H4 (cell line): ENCODE results near the gene GPC5. TPM values are rescaled to one million over a fixed set of nuclear protein-coding genes. Genes with fewer than 3 reads are reported as not detected.
A peak's percentile ranks its signal among the peaks of the same experiment; 100 is the strongest.

Experiments used
- DNase-seq: peaks from one replicate; pipeline ENCODE4 v3.0.0-alpha.2; 2015; ENCODE audit warnings: low spot score
- total RNA-seq: library from RNA; depleted of rRNA; stranded (reverse); fragments of >200 nt; shearing (Covaris generic); gene quantifications from 2 replicates; pipeline ENCODE4 v1.2.3, GENCODE V29; 2014

Gene GPC5
- total RNA-seq, 1 experiment from 2014 or later: 1.5 TPM

DNA sequence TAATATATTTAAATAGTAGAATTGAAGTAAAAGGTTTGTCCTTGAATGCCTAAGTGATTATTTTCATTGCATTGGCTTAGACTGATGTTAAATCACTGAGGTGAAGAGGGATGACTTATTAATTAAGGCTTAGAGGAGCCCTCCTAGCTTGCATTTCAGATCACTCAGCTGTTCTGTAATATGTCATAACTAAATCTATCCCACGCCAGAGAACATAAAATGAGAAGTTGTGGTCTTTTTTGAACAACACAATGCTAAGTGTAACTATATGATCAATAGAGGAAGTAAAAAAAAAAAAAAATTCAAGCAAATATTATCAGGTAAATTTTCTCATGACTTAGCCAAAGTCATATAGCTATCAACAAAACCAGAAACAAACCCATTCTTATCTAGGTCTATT lies 752.2 kb downstream of the GPC5 start:
- DNase-seq: no peak

DNA sequence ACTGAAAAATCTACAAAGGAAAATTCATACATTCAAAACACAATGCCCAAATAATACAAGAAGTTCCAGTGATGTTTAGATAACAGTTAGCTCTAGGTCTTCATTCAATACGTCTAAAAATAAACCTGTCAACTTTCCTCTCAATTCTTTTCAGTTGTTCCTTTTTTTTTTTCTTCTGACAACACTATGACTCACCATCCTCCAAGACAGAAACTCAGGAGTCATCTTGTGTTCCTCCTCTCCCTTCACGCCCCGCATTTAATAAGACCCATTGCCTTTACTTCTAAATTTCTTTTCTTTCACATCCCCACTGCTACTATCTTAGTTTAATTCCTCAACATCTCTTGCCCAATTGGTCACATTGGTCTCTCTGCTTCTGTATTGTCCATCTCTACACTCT lies 759.9 kb downstream of the GPC5 start:
- peak; percentile 4 for DNase-seq

DNA sequence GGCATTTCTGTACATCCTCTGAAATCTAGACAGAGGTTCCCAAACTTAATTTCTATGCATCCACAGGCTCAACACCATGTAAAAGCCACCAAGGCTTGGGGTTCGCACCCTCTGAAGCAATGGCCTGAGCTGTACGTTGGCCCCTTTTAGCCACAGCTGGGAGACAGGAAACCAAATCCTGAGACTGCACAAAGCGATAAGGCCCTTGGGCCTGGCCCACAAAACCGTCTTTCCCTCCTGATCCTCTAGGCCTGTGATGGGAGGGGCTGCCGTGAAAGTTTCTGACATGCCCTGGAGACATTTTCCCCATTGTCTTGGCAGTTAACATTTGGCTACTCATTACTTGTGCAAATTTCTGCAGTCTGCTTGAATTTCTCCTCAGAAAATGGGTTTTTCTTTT lies 766.4 kb downstream of the GPC5 start:
- DNase-seq: no peak

DNA sequence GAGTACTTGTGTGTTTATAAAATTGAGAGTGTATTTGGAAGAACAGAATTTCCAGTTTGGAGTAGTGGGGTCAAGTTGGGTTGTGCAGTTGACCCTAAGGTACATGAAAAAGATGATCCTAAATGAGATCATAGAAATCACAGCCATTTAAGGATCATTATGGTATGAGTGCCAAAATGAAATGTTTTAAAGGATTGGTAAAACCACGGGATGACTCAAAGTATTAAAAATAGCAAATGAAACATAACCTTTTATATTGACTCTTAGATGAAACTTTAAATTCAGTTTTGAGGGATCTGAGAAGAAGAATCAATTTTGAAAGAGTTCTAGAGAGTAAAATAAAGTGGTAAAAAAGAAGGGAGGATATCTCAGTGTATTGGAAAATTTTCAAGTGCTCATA lies 773.8 kb downstream of the GPC5 start:
- no peak for DNase-seq

DNA sequence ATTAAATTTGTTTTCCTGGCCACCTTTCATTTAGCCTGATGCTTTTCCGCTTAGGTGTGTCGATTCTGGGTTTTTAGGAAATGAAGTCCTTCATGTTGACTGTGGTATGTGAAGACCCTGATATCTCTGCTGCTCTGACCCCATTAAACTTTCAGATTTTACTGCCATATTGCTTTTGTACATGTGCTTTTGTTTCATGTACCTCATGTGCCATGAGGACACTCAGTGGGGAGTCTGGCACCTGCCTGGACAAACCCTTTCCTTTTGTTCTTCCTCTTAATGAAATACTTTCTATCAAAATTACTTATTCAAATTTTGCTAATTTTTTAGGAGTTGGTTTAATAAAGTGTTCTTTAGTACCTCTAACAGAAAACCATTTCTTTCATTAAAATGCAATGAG lies 774.8 kb downstream of the GPC5 start:
- DNase-seq: no peak

DNA sequence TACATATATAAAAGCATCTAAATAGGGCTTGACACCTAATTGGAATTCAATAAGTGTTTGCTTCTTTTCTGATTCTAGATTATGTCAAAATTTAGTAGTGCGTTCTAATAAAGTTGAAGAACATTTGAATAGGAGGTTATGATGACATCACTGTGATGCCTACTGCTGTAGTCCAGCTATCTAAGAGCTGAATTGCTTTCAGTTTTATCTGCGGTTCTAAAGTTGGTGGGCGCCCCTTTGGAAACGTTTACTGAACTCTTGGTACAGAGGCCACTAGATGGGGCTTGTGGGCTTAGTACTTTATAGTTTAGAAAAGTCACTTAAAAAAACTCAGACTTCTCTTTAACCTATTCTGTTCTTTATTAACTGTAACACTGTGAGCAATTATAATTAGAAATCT lies 776.9 kb downstream of the GPC5 start:
- peak; percentile 69 for DNase-seq

DNA sequence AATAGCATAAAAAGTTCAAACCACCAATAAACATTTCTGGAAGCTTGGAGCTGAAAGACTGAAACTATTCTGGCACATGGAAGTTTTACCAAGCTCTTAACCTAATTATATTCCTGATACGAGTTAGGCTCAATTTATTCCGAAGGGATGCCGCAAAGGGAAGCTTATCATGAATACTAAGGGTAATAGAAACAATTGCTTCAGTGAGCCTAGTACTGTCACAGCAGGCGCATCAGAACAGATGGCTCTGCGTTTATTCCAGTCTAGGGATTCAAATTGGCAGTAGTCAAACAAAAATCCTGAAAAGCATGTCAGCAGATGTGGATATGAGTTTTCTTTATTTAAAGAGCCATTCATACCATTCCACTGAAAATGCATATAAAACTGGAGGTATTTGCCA lies 779.5 kb downstream of the GPC5 start:
- DNase-seq: no peak

DNA sequence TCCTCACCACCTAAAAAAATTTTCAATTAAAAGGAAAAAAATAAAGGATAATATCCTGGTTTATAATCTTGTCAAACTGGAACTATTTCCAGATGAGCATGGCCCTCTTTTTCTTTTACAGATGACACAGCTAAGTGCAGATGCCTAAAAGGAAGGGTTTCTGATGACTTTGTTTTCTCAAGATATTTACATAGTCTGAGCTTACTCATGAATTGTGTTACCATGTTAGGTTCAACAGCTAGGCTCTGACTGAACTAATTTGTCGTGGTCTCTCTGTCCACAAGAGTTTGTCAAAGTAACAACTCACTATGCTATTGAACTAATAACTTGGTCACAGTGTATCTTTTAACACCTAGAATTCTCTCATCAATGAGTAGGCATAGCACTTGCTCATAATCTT lies 780.8 kb downstream of the GPC5 start:
- no peak for DNase-seq

DNA sequence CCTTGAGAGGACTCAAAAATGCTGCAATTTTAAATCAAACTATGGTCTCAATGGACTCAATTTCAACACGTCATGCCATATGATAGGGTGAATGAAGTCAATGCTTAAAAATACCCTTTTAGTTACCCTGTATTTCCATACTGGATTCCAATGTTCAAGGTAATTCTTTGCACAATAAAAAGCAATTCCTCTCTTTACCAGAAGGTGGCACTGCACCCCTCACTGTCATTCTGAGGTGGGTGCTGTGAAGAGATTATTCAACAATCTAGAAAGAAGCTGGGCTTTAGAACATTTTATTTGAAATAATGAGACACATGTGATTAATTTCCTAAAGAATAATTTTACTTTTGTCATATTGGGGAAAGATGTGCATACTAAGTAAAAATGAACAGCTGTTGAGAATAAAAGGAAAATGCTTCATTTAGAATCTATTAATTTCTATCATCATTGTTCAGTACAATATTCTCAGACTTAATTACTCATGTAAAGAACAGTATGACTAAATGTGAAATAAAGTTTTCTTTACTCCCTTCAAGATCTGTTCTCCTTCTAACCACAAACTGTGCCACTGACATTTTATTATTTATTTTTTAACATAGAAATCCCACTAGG lies 789.1 kb downstream of the GPC5 start:
- DNase-seq: peak; percentile 14

DNA sequence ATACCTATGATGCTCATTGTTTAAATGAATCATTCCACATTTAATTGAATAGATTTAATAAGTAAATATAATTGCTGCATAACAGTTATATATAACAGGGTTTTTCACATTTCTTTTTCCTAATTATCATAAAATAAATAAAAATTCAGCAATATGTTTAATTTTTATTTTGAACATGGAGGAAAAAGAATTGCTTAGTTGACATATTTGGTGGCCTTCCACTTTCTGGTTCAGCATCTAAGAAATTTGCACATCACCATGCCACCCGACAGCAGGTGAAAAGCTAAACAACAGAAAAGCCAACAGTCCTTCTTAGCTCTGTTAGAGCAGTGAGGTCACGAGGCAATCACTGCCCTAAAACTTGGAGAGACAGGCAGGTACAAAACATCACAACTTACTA lies 790.2 kb downstream of the GPC5 start:
- DNase-seq: no peak

DNA sequence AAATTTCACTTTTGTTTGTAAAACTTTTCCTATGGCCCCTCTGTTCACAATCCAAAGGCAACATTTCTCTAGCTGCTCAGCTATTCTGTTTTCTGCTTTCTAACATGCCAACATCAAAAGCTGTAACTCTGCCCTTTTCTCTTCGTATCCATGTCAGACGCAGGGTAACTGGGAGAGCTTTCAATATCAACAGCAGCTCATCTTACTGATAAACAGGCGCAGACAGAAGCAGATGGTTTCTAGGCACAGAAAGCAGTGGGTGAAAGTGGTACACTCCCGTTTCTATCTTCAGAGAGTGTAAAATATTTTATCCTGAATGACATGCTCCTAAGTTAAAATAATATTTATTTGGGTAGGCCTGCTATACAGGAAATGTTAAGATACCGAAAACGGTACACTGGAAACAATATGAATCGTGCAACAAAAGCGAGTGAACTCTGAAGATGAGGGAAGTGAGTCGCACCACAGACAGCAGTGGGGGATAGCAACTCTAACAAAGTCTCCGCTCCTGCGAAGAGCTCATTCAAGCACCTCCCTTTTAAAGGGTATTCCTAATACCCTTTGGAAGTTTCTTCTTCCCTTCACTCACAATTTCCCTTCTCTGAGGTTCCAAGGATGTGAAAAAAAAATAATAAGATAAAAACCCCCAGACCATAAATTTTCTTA lies 798.3 kb downstream of the GPC5 start:
- DNase-seq: no peak

DNA sequence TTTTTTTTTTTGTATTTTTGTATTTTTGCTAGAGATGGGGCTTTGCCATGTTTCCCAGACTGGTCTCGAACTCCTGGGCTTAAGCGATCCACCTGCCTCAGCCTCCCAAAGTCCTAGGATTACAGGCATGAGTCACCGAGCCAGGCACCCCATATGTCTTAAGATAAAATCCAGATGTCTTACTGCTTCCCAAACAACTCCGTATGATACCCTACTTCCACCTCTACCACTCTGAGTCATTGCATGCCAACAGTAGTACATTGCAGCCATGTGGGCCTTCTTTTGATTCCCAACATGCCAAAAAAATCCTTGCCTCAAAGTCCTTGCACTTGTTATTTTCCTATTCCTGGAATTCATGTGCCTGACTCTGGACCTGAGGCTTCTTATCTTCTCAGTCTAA lies 799.2 kb downstream of the GPC5 start:
- DNase-seq: no peak

DNA sequence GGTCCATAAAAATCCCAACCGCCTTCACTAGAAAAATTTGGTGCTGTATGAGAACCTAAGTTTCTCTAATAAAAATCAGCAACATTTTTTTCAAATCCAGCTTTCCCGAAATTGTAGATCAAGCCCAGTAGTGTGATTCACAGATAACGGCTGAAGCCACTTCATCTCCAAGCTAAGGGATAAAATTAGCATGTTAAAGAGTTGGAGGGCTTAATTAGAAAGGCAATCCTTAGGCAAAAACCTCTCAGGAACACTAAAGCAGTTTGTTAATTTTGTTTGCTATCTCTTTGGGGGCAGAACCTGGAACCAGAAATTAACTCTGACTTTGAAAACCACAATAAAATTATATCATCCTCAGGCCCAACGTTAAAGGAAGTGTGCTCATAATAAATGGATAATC lies 820.2 kb downstream of the GPC5 start:
- DNase-seq: no peak

DNA sequence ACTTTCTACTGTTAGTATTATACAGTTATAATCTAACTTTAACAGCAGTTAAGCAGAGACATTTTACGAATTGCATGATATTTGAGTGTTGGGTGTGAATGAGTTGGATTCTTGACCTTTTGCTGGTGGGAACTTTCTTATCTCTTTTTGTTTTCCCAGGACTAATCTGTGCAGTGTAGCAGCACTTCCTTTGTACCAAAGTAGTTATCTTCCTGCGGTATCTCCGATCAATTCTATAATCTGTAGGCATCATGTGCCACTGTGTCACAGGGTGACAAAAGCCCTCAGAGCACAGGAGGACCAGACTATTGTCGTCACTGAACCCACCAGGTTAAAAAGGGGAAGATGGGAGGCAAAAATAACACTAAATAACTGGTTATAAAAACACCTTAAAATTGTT lies 823.5 kb downstream of the GPC5 start:
- no peak for DNase-seq

DNA sequence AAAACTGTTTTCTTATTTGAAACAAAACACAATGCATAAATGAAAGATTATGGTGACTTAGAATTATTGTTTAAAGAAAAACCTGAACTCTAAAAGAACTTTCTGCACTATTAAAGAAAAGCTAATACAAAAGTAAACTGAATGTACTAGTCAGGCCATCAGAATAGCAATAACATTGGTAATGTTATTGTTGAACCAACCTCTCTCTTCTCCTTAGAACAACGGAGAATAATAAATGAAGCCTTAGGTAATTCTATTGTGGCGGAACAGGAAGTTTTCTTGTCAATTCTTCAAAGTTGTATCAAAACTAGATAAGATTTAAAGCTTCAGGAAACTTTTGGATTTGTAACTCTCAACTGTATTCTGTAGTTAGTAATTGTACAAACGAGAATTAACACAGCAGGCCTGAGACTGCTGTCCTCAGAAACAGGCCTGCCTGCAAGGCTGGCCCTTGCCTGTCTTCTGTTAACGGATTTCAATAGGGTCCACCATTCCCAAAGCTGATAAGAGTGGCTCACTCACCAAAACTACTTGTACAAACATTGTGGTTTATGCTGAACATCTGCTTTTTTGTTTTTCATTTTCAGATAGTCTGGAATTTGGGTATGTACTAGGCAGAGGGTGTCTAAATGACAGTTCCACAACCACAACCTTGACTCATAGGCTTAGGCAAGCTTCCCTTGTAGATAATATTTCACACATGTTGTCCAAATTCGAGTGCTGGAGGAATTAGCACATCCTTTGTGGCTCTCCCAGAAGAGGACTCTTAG lies 825.8 kb downstream of the GPC5 start:
- DNase-seq: peak; percentile 38

DNA sequence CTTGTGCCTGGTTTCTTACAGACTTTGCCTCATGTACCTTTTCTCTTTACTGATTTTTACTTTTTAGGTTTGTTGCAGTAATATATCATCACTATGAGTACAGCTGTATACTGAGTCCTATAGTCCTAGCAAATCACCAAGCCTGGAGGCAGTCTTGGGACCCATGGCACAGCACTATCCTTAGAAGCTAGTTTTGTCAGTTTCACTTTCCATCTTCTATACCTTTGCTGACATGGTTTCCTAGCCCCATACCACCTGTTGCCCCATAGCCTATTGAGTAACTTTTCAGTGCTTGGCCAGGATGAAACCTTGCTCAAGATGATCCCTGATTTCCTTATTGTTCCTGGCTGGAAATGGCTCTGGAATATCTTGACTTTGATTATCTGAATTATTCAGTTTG lies 826.4 kb downstream of the GPC5 start:
- DNase-seq: peak; percentile 6

DNA sequence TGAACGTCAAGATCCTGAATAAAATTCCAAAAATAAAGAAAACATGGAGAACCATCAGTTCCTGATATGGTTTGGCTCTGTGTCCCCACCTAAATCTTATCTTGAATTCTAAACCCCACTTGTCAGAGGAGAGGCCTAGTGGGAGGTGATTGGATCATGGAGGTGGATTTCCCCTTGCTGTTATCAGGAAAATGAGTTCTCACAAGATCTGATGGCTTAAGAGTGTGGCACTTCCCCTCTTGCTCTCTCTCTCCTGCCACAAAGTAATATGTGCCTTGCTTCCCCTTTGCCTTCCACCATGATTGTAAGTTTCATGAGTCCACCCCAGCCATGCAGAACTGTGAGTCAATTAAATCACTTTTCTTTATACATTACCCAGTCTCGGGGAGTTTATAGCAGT lies 827.4 kb downstream of the GPC5 start:
- DNase-seq: no peak

DNA sequence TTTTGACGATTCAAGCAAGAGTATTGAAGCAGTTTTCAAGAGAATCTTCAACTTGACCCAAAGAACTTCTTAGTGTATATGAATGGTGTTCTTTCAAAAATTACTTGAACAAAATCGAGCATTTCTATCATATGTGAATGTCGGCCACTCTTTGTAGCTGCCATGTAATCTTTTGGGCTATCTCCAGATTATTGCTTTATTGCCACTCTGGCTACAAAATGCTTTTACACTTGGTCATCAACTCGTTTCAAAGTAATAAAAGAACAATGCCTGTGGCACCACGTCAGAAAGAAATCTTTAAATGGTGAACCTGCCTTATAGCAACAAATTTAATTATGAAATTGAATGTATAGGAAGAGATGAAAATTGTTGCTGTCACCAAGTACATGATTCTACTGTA lies 834.5 kb downstream of the GPC5 start:
- no peak for DNase-seq

DNA sequence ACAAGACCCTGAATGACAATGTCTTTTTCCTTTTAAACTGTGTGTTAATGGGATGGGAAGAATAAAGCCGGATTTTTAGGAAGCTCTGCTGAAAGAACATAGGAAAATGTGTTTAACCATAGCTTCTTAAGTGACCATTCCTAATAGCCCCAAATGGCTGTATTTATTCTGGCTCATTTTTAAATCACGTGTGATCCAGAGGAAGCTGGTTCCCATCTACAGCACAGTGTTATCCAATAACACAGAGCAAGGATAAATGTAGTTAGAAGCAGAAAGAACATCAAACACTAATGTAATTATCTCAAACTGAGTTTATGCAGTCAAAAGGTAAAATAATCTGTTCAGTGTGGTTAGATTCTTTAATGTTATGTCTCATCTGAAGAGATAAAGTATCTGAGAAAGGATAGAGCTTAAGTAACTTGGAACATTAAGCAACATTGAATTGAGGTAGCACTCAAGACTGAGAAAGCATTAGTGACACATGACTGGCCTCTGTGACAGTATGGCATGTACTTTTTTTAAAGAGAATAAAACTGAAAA lies 853.3 kb downstream of the GPC5 start:
- DNase-seq: no peak

DNA sequence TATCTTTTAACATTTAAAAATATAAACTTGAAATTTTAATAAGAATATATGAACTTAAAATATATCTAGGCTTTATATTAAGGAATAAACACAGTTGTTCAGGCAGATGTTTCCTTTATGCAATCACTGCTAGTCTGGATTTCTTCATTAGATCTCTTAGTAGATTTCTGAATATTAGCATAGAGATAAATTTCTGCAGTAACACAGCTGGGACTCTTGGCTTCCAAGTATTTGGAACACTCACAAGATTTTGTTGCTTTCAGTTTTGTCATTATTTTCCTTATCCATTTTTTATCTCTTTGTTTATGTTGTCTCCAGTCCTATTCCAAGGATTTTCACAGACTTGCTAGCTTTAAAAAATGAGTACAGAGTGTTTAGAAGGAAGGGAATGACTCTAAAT lies 857.1 kb downstream of the GPC5 start:
- no peak for DNase-seq

DNA sequence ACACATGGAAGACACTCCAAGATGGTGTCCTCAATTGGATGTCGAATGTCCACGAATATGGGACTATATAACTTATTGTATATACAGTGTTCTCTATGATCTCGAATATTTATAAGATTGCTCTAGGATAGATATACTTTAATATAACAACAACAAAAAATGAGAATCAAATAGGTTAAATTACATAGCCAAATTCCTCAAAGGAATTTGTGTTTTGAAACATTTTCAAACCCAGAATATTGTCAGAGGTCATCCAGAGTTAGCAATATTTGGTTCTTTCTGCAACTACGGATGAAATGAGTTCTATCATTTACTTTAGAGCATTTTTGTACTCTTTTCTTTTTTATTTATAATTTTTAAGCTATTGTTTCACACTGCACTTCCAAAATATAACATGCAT lies 857.8 kb downstream of the GPC5 start:
- DNase-seq: no peak

DNA sequence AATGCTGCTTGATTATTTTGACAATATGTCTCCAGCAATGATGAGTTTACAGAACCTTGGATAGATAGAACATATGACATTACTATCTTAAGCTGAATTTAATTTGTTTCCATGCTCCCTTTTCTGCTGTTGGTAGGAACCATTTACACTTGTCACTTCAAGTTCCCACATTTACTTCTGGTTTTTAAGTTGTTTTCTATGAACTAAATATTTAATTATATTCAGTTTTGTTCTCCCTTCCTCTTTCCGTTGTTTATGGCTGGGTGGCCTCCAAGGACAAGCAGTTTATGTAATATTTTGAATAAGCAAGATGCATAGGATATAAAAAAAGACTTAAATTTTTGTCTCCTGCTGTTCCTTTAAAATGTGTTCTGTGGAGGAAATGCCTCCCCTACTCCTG lies 860.6 kb downstream of the GPC5 start:
- no peak for DNase-seq

DNA sequence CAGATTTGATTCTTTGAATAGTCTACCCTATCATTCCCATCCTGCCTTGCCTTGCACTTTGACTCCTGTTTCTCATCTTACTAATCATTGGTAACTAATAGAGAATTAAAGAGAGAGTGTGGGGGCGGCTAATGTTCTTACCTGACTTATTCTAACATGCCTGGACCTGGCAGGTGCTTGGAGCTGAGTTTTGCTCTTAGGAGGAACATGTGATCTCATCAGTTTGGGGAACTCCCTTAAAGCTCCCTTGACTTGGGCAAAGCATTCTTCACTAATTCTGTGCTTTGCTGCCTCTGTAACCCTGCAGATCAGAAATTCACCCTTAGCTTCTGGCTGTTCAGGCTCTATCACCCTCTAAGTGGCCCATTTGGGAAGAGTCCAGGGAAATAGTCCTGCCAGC lies 861.1 kb downstream of the GPC5 start:
- no peak for DNase-seq
